ENCODE data around the gene COMMD1.
"Not testable (repeated sequence)": the region's sequence is repeated elsewhere in the genome, so short reads cannot be mapped to it uniquely, and the experiment has no call there.

The COMMD1 gene

GRCh38 chr2:61906186-61906470 lies 654 bp downstream of the COMMD1 start:
- TF ChIP-seq CTCF (conservative IDR thresholded peaks at IDR 0.05; ENCODE audit: low read depth, low read length) = no peak
- H3K4me3 ChIP-seq (ENCODE audit: low read depth, low read length) = peak overlapping the region; percentile 93
- no peak for DNase-seq (ENCODE audit: low read depth)

- H3K4me3 ChIP-seq (ENCODE audit: low read depth, low read length) = no peak overlapping the region
- DNase-seq (ENCODE audit: low read depth) = no peak
Observed at GRCh38 chr2:61909116-61909515, 3.6 kb downstream of the COMMD1 start.

GRCh38 chr2:61910603-61911002 lies 5.1 kb downstream of the COMMD1 start:
- TF ChIP-seq CTCF (conservative IDR thresholded peaks at IDR 0.05; ENCODE audit: low read depth, low read length) = peak; percentile 45
- peak; percentile 30 for DNase-seq (ENCODE audit: low read depth)
- H3K4me3 ChIP-seq (ENCODE audit: low read depth, low read length) = no peak overlapping the region

More at GRCh38 chr2:61909116-61909515, 3.6 kb downstream of the COMMD1 start:
- no peak for TF ChIP-seq CTCF (conservative IDR thresholded peaks at IDR 0.05; ENCODE audit: low read depth, low read length)

GRCh38 chr2:61911510-61911909 lies 6.0 kb downstream of the COMMD1 start:
- peak; percentile 40 for TF ChIP-seq CTCF (conservative IDR thresholded peaks at IDR 0.05; ENCODE audit: low read depth, low read length)
- H3K4me3 ChIP-seq (ENCODE audit: low read depth, low read length) = no peak overlapping the region
- peak; percentile 25 for DNase-seq (ENCODE audit: low read depth)

GRCh38 chr2:61914794-61915193 lies 9.3 kb downstream of the COMMD1 start:
- DNase-seq (ENCODE audit: low read depth); H3K4me3 ChIP-seq (ENCODE audit: low read depth, low read length): not testable (repeated sequence)

GRCh38 chr2:61920548-61920947 lies 15.1 kb downstream of the COMMD1 start:
- no peak for TF ChIP-seq CTCF (conservative IDR thresholded peaks at IDR 0.05; ENCODE audit: low read depth, low read length)
- no peak for DNase-seq (ENCODE audit: low read depth)
- H3K4me3 ChIP-seq (ENCODE audit: low read depth, low read length) = no peak overlapping the region

GRCh38 chr2:61922714-61923113 lies 17.2 kb downstream of the COMMD1 start:
- H3K4me3 ChIP-seq (ENCODE audit: low read depth, low read length) = no peak overlapping the region
- no peak for TF ChIP-seq CTCF (conservative IDR thresholded peaks at IDR 0.05; ENCODE audit: low read depth, low read length)
- DNase-seq (ENCODE audit: low read depth) = no peak
